Subcutaneous adipose tissue (tissue), 4 donors: Measurements from ENCODE around the gene BAZ2B. TPM values are rescaled to one million over a fixed set of nuclear protein-coding genes. Genes with fewer than 3 reads are reported as not detected.

Experiments used
- total RNA-seq, 4 donors: library from RNA; depleted of rRNA; stranded (reverse); fragments of >200 nt; gene quantifications; one replicate each; pipeline ENCODE4 v1.1.0, GENCODE V29; 2016
- TF ChIP-seq, protein P1 (sequence below): fragments of 450-650 bp; IDR thresholded peaks from one replicate; pipeline ENCODE4 v1.5.1; 2016; ENCODE audit warnings: low read depth, mild to moderate bottlenecking, control low read depth, antibody characterized with exemption, moderate library complexity

BAZ2B gene
- total RNA-seq, 4 donors from 2014 or later = 106 to 128 (median 112) TPM

GRCh38 chr2:159614534-159615366 is 1.6 kb downstream of the BAZ2B start:
- TF ChIP-seq, protein P1, sequence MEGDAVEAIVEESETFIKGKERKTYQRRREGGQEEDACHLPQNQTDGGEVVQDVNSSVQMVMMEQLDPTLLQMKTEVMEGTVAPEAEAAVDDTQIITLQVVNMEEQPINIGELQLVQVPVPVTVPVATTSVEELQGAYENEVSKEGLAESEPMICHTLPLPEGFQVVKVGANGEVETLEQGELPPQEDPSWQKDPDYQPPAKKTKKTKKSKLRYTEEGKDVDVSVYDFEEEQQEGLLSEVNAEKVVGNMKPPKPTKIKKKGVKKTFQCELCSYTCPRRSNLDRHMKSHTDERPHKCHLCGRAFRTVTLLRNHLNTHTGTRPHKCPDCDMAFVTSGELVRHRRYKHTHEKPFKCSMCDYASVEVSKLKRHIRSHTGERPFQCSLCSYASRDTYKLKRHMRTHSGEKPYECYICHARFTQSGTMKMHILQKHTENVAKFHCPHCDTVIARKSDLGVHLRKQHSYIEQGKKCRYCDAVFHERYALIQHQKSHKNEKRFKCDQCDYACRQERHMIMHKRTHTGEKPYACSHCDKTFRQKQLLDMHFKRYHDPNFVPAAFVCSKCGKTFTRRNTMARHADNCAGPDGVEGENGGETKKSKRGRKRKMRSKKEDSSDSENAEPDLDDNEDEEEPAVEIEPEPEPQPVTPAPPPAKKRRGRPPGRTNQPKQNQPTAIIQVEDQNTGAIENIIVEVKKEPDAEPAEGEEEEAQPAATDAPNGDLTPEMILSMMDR = no peak

- TF ChIP-seq, protein P1 = no peak
Observed at GRCh38 chr2:159613651-159614285, 2.6 kb downstream of the BAZ2B start.

- TF ChIP-seq, protein P1 = no peak
Observed at GRCh38 chr2:159613091-159613490, 3.3 kb downstream of the BAZ2B start.

GRCh38 chr2:159612255-159612901 is 4.0 kb downstream of the BAZ2B start:
- TF ChIP-seq, protein P1 = no peak

DNA sequence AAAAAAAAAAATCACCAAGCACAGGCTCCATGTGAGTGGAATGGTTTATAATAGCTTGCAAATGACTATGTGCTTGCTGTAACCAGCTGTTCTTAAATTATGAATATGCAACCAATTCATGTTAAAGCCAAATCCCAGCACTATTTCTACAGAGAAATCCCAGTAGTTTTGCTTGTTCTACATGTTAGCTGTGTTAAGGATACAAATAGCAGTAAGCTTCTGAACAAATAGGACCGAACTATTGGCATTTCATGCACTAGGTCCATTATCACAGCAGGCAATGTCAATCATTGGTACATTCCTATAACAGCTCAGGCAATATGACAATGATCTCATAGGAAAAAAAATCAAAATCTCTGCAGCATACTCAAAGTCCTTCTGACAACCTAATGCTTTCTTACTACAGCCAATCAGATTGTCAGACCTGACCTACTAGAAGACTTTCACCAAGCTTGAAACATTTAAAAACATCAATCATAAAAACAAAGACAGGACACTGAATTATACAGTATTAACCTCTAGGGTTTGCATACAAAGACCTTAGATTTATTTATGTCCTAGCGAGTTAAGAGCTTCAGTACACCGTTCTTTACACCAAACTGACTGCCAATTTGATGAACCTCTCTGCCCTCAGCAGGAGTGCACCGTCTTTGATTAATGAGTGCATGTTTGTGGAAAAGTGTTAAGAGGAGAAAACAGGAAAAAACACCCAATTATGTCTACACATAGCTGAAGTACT is 6.4 kb downstream of the BAZ2B start:
- TF ChIP-seq, protein P1 = no peak

DNA sequence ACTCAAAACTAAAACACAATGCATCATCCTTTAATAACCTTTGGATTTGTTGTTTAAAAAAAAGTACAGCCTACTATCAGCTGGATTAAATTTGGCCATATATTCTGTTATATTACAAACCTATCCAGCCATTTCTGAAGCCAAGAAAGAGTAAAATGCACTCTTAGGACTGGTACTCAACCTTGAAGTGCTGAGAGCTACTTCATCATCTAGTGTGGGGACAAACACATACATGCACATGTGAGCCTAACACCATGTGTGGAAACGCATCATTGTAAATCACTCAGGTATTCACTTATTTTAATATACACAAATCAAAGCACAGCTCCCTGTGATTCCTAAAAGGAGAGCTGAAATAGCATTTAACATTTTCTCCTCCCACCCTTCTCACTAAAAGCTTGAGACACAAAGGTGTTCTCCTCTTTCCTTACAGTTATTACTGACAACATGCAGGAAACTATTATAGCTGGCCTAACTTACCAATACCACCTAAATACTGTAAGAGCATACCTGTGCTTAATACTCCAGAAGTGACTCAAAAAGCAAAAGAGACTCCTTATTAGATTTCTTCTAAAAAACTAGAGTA is 7.5 kb downstream of the BAZ2B start:
- TF ChIP-seq, protein P1 = no peak
